ENCODE results near the gene STK11IP.

STK11IP gene

GRCh38 chr2:219605607-219605954 lies 7.9 kb downstream of the STK11IP start:
- H3K4me1 Mint-ChIP-seq, result no peaks in the 10 kb centered on the region
- H3K27ac Mint-ChIP-seq, result no peak overlapping the region
- H3K36me3 Mint-ChIP-seq (ENCODE audit: low read depth), result peaks cover 27% of the 10 kb centered on the region
- H3K27me3 Mint-ChIP-seq (ENCODE audit: low read depth, poor library complexity), result no peaks in the 10 kb centered on the region
- no peak for TF ChIP-seq CTCF (IDR thresholded peaks at IDR 0.05)
- H3K4me3 Mint-ChIP-seq, result no peak overlapping the region
- DNase-seq, result no peak
- no peaks in the 10 kb centered on the region for H3K9me3 Mint-ChIP-seq

DNA sequence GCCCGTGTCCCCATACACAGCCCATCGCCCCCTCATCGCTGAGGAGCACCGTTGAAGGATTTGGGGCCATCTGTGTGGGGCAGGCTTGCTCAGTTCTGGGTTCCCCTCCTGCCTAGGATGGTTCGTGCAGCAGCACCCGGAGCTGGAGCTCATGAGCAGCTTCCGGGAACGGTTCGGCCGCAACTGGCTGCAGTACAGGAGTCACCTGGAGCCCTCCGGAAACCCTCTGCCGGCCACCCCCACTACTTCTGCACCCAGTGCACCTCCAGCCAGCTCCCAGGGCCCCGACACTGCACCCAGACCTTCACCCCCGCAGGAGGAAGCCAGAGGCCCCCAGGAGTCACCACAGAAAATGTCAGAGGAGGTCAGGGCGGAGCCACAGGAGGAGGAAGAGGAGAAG lies 10.3 kb downstream of the STK11IP start:
- H3K4me3 Mint-ChIP-seq, result no peak overlapping the region
- DNase-seq, result no peak
- no peak for TF ChIP-seq CTCF (IDR thresholded peaks at IDR 0.05)
- no peak overlapping the region for H3K27ac Mint-ChIP-seq
- no peaks in the 10 kb centered on the region for H3K9me3 Mint-ChIP-seq
- H3K36me3 Mint-ChIP-seq (ENCODE audit: low read depth), result peaks cover 31% of the 10 kb centered on the region
- peaks cover 8% of the 10 kb centered on the region for H3K4me1 Mint-ChIP-seq
- no peaks in the 10 kb centered on the region for H3K27me3 Mint-ChIP-seq (ENCODE audit: low read depth, poor library complexity)

DNA sequence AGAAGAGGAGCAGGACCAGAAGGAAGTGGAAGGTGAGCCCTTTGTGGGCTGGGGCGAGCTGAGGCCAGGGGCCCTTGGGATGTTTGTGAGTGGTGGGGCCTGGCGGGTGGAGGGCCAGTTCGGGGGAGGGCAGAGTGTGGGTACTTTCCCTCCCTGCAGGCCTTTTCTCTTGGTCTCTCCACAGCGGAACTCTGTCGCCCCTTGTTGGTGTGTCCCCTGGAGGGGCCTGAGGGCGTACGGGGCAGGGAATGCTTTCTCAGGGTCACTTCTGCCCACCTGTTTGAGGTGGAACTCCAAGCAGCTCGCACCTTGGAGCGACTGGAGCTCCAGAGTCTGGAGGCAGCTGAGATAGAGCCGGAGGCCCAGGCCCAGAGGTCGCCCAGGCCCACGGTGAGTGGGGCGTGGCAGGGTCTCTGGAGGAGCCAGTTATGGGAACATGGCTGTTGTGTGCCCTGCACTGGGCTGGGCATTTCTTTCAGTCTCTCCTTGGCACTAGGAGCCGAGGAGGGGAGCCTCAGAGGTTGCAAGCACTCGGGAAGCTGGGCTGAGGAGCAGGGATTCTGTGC lies 10.8 kb downstream of the STK11IP start:
- H3K36me3 Mint-ChIP-seq (ENCODE audit: low read depth), result peaks cover 31% of the 10 kb centered on the region
- no peak overlapping the region for H3K27ac Mint-ChIP-seq
- H3K9me3 Mint-ChIP-seq, result no peaks in the 10 kb centered on the region
- H3K4me1 Mint-ChIP-seq, result peaks cover 10% of the 10 kb centered on the region
- DNase-seq, result no peak
- no peak overlapping the region for H3K4me3 Mint-ChIP-seq
- no peak for TF ChIP-seq CTCF (IDR thresholded peaks at IDR 0.05)
- H3K27me3 Mint-ChIP-seq (ENCODE audit: low read depth, poor library complexity), result no peaks in the 10 kb centered on the region

- Mint-ChIP-seq H3K27ac (no peak overlapping the region), H3K4me1 (peaks cover 10% of the 10 kb centered on the region), H3K27me3 (ENCODE audit: low read depth, poor library complexity) (no peaks in the 10 kb centered on the region), H3K4me3 (no peak overlapping the region), H3K9me3 (no peaks in the 10 kb centered on the region), H3K36me3 (ENCODE audit: low read depth) (peaks cover 25% of the 10 kb centered on the region)
- no peak for TF ChIP-seq CTCF (IDR thresholded peaks at IDR 0.05)
- no peak for DNase-seq
These were observed 11.6 kb downstream of the STK11IP start for GRCh38 chr2:219609149-219609750.

DNA sequence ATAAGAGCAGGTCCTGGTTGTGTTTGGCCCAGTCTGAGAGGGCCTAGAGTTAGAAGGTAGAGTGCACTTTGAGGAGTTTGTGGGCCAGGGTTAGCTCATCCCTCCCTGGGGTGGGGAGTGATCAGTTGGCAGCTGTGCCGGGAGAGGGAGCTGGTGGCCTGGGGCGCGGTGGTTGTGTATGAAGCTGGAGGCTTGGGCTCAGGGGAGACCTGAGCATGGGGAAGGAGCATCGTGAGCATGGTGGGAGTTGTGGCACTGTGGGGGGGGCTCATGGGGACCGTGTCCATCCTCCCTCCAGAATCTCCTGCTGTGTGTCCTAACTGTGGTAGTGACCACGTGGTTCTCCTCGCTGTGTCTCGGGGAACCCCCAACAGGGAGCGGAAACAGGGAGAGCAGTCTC lies 13.6 kb downstream of the STK11IP start:
- Mint-ChIP-seq H3K27ac (no peak overlapping the region), H3K9me3 (no peaks in the 10 kb centered on the region), H3K4me3 (no peak overlapping the region), H3K4me1 (peaks cover 20% of the 10 kb centered on the region), H3K36me3 (ENCODE audit: low read depth) (peaks cover 20% of the 10 kb centered on the region), H3K27me3 (ENCODE audit: low read depth, poor library complexity) (no peaks in the 10 kb centered on the region)
- DNase-seq, result no peak
- TF ChIP-seq CTCF (IDR thresholded peaks at IDR 0.05), result no peak
